CD4-positive, alpha-beta T cell (primary cell): ENCODE data around the gene ZMAT3. TPM values are rescaled to one million over a fixed set of nuclear protein-coding genes. Genes with fewer than 3 reads are reported as not detected.

ENCODE experiments used
- ATAC-seq: fragments of 200-7000 bp; cut with Tn5 transposase; one replicate; pipeline ENCODE4 v1.10.0; 2022; ENCODE audit warnings: mild to moderate bottlenecking; ENCODE audit not compliant: poor library complexity
- CTCF ChIA-PET: fragments of 350-600 bp; sonication (Branson Sonifier 250); formaldehyde crosslinking; loops from one replicate; lab custom pipeline; 2021; ENCODE audit warnings: antibody characterized with exemption, inconsistent platforms; lab: Charles Lee
- POLR2A ChIA-PET: fragments of 350-600 bp; sonication (Branson Sonifier 250); formaldehyde crosslinking; loops from one replicate; lab custom pipeline; 2021; ENCODE audit warnings: antibody characterized with exemption, inconsistent platforms; lab: Charles Lee
- DNase-seq, 14 experiments: peaks; one replicate each; pipeline ENCODE4 v3.0.0-alpha.2; 2013 to 2020; ENCODE audit warnings: mixed read lengths in 2 of 14
- H3K27ac ChIP-seq, 2 donors: one replicate each; pipeline versions ENCODE4 v1.5.1 to v1.7.0; 2013; ENCODE audit warnings: low read length in 2 of 2, low read depth in 1 of 2, mild to moderate bottlenecking in 1 of 2
- H3K27me3 ChIP-seq, 2 experiments: 1 replicate in 1 of 2; 2 replicates in 1 of 2; pipeline versions ENCODE4 v1.6.1 to v1.7.0; 2013; ENCODE audit warnings: low read length in 2 of 2, control low read depth in 1 of 2, mild to moderate bottlenecking in 1 of 2, moderate library complexity in 1 of 2; ENCODE audit not compliant: insufficient read depth in 2 of 2, control insufficient read depth in 1 of 2
- H3K36me3 ChIP-seq: one replicate; pipeline ENCODE4 v1.6.1; 2013; ENCODE audit warnings: low read length, control low read depth; ENCODE audit not compliant: insufficient read depth
- H3K4me1 ChIP-seq: one replicate; pipeline ENCODE4 v1.6.1; 2013; ENCODE audit warnings: low read length, control low read depth; ENCODE audit not compliant: insufficient read depth
- H3K4me3 ChIP-seq: one replicate; pipeline ENCODE4 v1.5.1; 2013; ENCODE audit warnings: mild to moderate bottlenecking, low read length, moderate library complexity
- H3K9me3 ChIP-seq, 2 experiments: 1 replicate in 1 of 2; 2 replicates in 1 of 2; pipeline versions ENCODE4 v1.6.1 to v1.7.0; 2013; ENCODE audit warnings: low read length in 2 of 2, mild to moderate bottlenecking in 2 of 2, control low read depth in 1 of 2, moderate library complexity in 1 of 2; ENCODE audit not compliant: control insufficient read depth in 1 of 2, insufficient read depth in 1 of 2
- H3K27ac Mint-ChIP-seq: one replicate; pipeline ENCODE4 v1.8.0; 2020; ENCODE audit warnings: mixed read lengths
- H3K27me3 Mint-ChIP-seq: one replicate; pipeline ENCODE4 v1.8.0; 2021; ENCODE audit warnings: mixed read lengths
- H3K36me3 Mint-ChIP-seq: one replicate; pipeline ENCODE4 v1.8.0; 2021; ENCODE audit warnings: low read depth, mixed read lengths
- H3K4me1 Mint-ChIP-seq: one replicate; pipeline ENCODE4 v1.8.0; 2021; ENCODE audit warnings: low read depth, mixed read lengths
- H3K4me3 Mint-ChIP-seq: one replicate; pipeline ENCODE4 v1.8.0; 2020; ENCODE audit warnings: mild to moderate bottlenecking, mixed read lengths
- H3K9me3 Mint-ChIP-seq: one replicate; pipeline ENCODE4 v1.8.0; 2020; ENCODE audit warnings: mixed read lengths
- intact Hi-C, 2 experiments: fragments of 100-400 bp; cut with DNase I in 1 of 2; cut with micrococcal nuclease in 1 of 2; formaldehyde crosslinking; loops; one replicate each; pipeline versions ENCODE4 v1.15.1 to v1.9.0; 2023 to 2025; cut with DNase I, micrococcal nuclease
- total RNA-seq, 174 experiments: library from RNA in 2 of 174; stranded (reverse) in 2 of 174; gene quantifications; one replicate each; pipeline ENCODE4 v1.2.3 and lab custom pipeline; 2021 to 2026
- TF ChIP-seq, protein P1 (sequence below): fragments of 200-600 bp; IDR thresholded peaks from one replicate; pipeline ENCODE4 v1.8.0; 2022; ENCODE audit warnings: antibody characterized with exemption, mild to moderate bottlenecking

The ZMAT3 gene
- total RNA-seq, 2 experiments from 2014 or later, result 10.2 to 13.0 TPM

DNA sequence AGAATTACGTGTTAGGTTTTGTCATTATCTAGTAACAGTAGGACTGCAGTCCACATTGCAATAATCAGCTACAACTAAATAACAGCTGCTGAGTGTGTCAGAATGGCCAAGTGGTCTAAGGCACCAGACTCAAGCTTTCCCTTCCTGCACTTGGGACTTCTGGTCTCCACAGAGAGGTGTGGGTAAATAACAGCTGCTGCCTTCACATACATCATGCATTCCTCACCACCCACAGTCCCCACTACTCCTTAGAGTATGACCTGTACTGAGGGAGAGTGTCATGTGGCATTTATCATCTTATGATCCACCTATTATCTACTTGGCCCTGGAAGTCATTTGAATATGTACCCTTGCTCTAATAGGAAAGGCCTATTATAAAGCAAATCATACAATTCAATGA lies 22.2 kb upstream of the ZMAT3 start:
- no peak for ATAC-seq
- H3K27ac Mint-ChIP-seq, result no peak overlapping the region
- intact Hi-C loops, result no loop called here

DNA sequence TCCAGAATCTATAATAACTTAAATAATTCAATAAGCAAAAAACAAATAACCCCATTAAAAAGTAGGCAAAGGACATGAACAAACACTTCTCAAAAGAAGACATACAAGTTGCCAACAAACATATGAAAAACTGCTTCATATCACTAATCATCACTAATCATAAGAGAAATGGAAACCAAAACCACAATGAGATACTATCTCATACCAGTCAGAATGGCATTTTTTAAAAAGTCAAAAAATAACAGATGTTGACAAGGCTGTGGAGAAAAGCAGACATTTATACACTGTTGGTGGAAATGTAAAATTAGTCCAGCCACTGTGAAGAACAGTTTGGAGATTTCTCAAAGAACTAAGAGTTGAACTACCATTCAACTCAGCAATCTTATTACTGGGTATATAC lies 19.5 kb upstream of the ZMAT3 start:
- TF ChIP-seq, protein P1, sequence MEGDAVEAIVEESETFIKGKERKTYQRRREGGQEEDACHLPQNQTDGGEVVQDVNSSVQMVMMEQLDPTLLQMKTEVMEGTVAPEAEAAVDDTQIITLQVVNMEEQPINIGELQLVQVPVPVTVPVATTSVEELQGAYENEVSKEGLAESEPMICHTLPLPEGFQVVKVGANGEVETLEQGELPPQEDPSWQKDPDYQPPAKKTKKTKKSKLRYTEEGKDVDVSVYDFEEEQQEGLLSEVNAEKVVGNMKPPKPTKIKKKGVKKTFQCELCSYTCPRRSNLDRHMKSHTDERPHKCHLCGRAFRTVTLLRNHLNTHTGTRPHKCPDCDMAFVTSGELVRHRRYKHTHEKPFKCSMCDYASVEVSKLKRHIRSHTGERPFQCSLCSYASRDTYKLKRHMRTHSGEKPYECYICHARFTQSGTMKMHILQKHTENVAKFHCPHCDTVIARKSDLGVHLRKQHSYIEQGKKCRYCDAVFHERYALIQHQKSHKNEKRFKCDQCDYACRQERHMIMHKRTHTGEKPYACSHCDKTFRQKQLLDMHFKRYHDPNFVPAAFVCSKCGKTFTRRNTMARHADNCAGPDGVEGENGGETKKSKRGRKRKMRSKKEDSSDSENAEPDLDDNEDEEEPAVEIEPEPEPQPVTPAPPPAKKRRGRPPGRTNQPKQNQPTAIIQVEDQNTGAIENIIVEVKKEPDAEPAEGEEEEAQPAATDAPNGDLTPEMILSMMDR, result no peak
- no peak overlapping the region for H3K4me3 Mint-ChIP-seq
- DNase-seq, result peak in 1 of 14 experiments; percentile 19
- H3K27me3 Mint-ChIP-seq, result no peaks in the 10 kb centered on the region
- peaks cover 18% of the 10 kb centered on the region for H3K4me1 Mint-ChIP-seq
- ChIA-PET POLR2A (interaction anchor here (1.2 kb wide), 1 partner anchor 15 kb away, joined by 3 read pairs; no protein-coding TSS in a partner anchor), CTCF (no interaction called here)
- Histone ChIP-seq H3K4me1 (no peaks in the 10 kb centered on the region), H3K36me3 (no peaks in the 10 kb centered on the region), H3K27ac (no peak overlapping the region), H3K4me3 (no peak overlapping the region), H3K27me3 (no peaks in the 10 kb centered on the region), H3K9me3 (no peaks in the 10 kb centered on the region)
- H3K9me3 Mint-ChIP-seq, result no peaks in the 10 kb centered on the region
- ATAC-seq, result no peak
- intact Hi-C loops, result no loop called here
- H3K36me3 Mint-ChIP-seq, result no peaks in the 10 kb centered on the region
- no peak overlapping the region for H3K27ac Mint-ChIP-seq

More for the DNA sequence above, 22.2 kb upstream of the ZMAT3 start:
- no peaks in the 10 kb centered on the region for H3K36me3 ChIP-seq
- Mint-ChIP-seq H3K4me3 (no peak overlapping the region), H3K27me3 (no peaks in the 10 kb centered on the region), H3K36me3 (no peaks in the 10 kb centered on the region), H3K4me1 (peaks cover 18% of the 10 kb centered on the region), H3K9me3 (no peaks in the 10 kb centered on the region)
- H3K9me3 ChIP-seq, result no peaks in the 10 kb centered on the region
- ChIA-PET POLR2A (no interaction called here), CTCF (interaction anchor here (1.5 kb wide), 1 partner anchor 9 kb away, joined by 3 read pairs; no protein-coding TSS in a partner anchor)
- H3K4me1 ChIP-seq, result no peaks in the 10 kb centered on the region
- no peaks in the 10 kb centered on the region for H3K27me3 ChIP-seq
- no peak overlapping the region for H3K27ac ChIP-seq
- TF ChIP-seq, protein P1, result no peak
- DNase-seq, result no peak
- no peak overlapping the region for H3K4me3 ChIP-seq

DNA sequence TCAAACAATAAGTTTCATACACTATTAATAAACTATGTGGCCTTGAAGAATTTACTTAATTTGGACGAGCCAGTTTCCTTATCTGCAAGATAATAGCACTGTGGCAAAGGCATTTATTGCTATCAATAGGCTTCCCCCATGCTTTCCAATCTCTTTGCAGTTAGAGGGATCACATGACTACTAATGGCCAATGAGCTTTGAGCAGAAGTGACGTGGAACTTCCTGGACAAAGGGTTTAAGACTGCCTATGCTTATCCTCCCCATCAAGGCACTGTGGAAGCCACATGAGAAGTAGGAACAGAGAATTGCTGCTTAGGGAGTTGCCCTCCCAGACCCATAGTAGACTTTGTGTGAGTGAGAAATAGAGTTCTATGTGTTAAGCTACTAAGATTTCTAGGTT lies 16.7 kb upstream of the ZMAT3 start:
- peaks cover 28% of the 10 kb centered on the region for H3K4me1 Mint-ChIP-seq
- POLR2A ChIA-PET, result no interaction called here
- CTCF ChIA-PET, result interaction anchor here (1.1 kb wide), 1 partner anchor 17 kb away, joined by 3 read pairs; no protein-coding TSS in a partner anchor
- Histone ChIP-seq H3K4me3 (no peak overlapping the region), H3K27me3 (no peaks in the 10 kb centered on the region), H3K4me1 (no peaks in the 10 kb centered on the region), H3K36me3 (no peaks in the 10 kb centered on the region), H3K27ac (no peak overlapping the region), H3K9me3 (no peaks in the 10 kb centered on the region)
- TF ChIP-seq, protein P1, result no peak
- no peak for ATAC-seq
- H3K27ac Mint-ChIP-seq, result no peak overlapping the region
- H3K4me3 Mint-ChIP-seq, result no peak overlapping the region
- peak in 1 of 14 experiments; percentile 17 for DNase-seq
- H3K36me3 Mint-ChIP-seq, result no peaks in the 10 kb centered on the region
- H3K9me3 Mint-ChIP-seq, result no peaks in the 10 kb centered on the region
- H3K27me3 Mint-ChIP-seq, result no peaks in the 10 kb centered on the region
- intact Hi-C loops, result no loop called here
